ENCODE measurements around the gene MIB1.

GRCh38 chr18:21918693-21919092 lies 178.1 kb downstream of the MIB1 start:
- TF ChIP-seq CTCF (IDR thresholded peaks at IDR 0.05 in 2 of 3, conservative IDR thresholded peaks at IDR 0.05 in 1 of 3; ENCODE audit: borderline replicate concordance in 1 of 3, insufficient read depth in 1 of 3, low read depth in 2 of 3, low read length in 2 of 3) (no peak), EZH2 (IDR thresholded peaks at IDR 0.05) (no peak), POLR2A (IDR thresholded peaks at IDR 0.05; ENCODE audit: borderline replicate concordance, extremely low read depth, insufficient read depth, insufficient read length) (no peak), TCF7L2 (IDR thresholded peaks at IDR 0.05; ENCODE audit: borderline replicate concordance, extremely low read depth, insufficient read depth, insufficient read length) (no peak), YY1 (IDR thresholded peaks at IDR 0.05; ENCODE audit: extremely low read depth, insufficient replicate concordance, low read depth, low read length) (no peak), EGR1 (IDR thresholded peaks at IDR 0.05; ENCODE audit: low read depth) (no peak)

All from HCT116 (cell line).